H1 (cell line): Measurements from ENCODE around the gene TNFAIP8L3. TPM values are rescaled to one million over a fixed set of nuclear protein-coding genes. Genes with fewer than 3 reads are reported as not detected.

ENCODE experiments used
- CTCF ChIA-PET: fragments of 300-600 bp; sonication (Branson Sonifier 250); formaldehyde crosslinking; loops from one replicate; lab custom pipeline; 2021; ENCODE audit not compliant: partially characterized antibody; lab: Charles Lee
- POLR2A ChIA-PET: fragments of 300-600 bp; sonication (Branson Sonifier 250); formaldehyde crosslinking; loops from one replicate; lab custom pipeline; 2021; ENCODE audit warnings: inconsistent platforms; ENCODE audit not compliant: partially characterized antibody; lab: Charles Lee
- DNase-seq, 2 experiments: peaks; one replicate each; pipeline versions ENCODE4 v3.0.0 to v3.0.0-alpha.2; 2010 to 2022; ENCODE audit warnings: low spot score in 2 of 2, low read depth in 1 of 2, mixed read lengths in 1 of 2
- FAIRE-seq: peaks from 2 replicates; lab custom pipeline; 2011; peaks lifted over from hg19 to GRCh38; lab: Jason Lieb, UNC
- H2AFZ ChIP-seq: 2 replicates; pipeline ENCODE4 v1.8.1; 2012; ENCODE audit warnings: low read length, inconsistent platforms
- H2AK5ac ChIP-seq: 2 replicates; pipeline ENCODE4 v1.6.1; 2013; ENCODE audit warnings: low read depth, low read length
- H2BK120ac ChIP-seq: replicated peaks from 2 replicates; pipeline ENCODE3; 2013; ENCODE audit warnings: low read depth, low read length, inconsistent platforms
- H2BK12ac ChIP-seq: 2 replicates; pipeline ENCODE4 v1.6.1; 2013; ENCODE audit warnings: low read depth, low read length
- H2BK15ac ChIP-seq: 2 replicates; pipeline ENCODE4 v1.6.1; 2013; ENCODE audit warnings: low read length
- H2BK20ac ChIP-seq: 2 replicates; pipeline ENCODE4 v1.6.1; 2013; ENCODE audit warnings: low read length
- H2BK5ac ChIP-seq: 2 replicates; pipeline ENCODE4 v1.6.1; 2013; ENCODE audit warnings: low read depth, low read length
- H3K14ac ChIP-seq: 2 replicates; pipeline ENCODE4 v1.6.1; 2013; ENCODE audit warnings: inconsistent platforms; ENCODE audit not compliant: insufficient read length
- H3K18ac ChIP-seq: 2 replicates; pipeline ENCODE4 v1.6.1; 2013; ENCODE audit warnings: low read length; ENCODE audit errors: extremely low read depth
- H3K23ac ChIP-seq: 2 replicates; pipeline ENCODE4 v1.6.1; 2013; ENCODE audit warnings: inconsistent platforms; ENCODE audit not compliant: insufficient read length
- H3K23me2 ChIP-seq: 2 replicates; pipeline ENCODE4 v1.6.1; 2013; ENCODE audit warnings: low read depth, low read length
- H3K27ac ChIP-seq: 2 replicates; pipeline ENCODE4 v1.6.1; 2011; ENCODE audit warnings: low read depth, low read length, inconsistent platforms
- H3K27me3 ChIP-seq, 4 experiments: replicated peaks in 1 of 4; 1 replicate in 1 of 4; 2 replicates in 3 of 4; pipeline versions ENCODE4 v1.6.1 to v1.8.1; 2011 to 2013; ENCODE audit warnings: low read length in 3 of 4, mild to moderate bottlenecking in 3 of 4, inconsistent platforms in 2 of 4, mixed read lengths in 2 of 4, moderate library complexity in 1 of 4; ENCODE audit not compliant: control insufficient read depth in 3 of 4, insufficient read depth in 3 of 4; ENCODE audit errors: extremely low read depth in 1 of 4
- H3K36me3 ChIP-seq, 4 experiments: 2 replicates each; pipeline versions ENCODE4 v1.6.1 to v1.8.1; 2011 to 2013; ENCODE audit warnings: mild to moderate bottlenecking in 4 of 4, low read length in 3 of 4, moderate library complexity in 2 of 4, control low read depth in 1 of 4, inconsistent platforms in 1 of 4; ENCODE audit not compliant: insufficient read depth in 4 of 4, control insufficient read depth in 2 of 4
- H3K4ac ChIP-seq: replicated peaks from 2 replicates; pipeline ENCODE3; 2013; ENCODE audit warnings: low read length, low read depth, mixed read lengths, inconsistent platforms; ENCODE audit not compliant: insufficient read length
- H3K4me1 ChIP-seq, 4 experiments: replicated peaks in 1 of 4; 1 replicate in 1 of 4; 2 replicates in 3 of 4; pipeline versions ENCODE4 v1.6.1 to v1.8.1; 2011 to 2013; ENCODE audit warnings: low read length in 3 of 4, inconsistent platforms in 2 of 4, mixed read lengths in 1 of 4; ENCODE audit not compliant: insufficient read depth in 4 of 4, control insufficient read depth in 3 of 4
- H3K4me2 ChIP-seq, 2 experiments: 2 replicates each; pipeline versions ENCODE4 v1.6.1 to v1.8.1; 2011 to 2013; ENCODE audit warnings: low read depth in 2 of 2, low read length in 2 of 2, control low read depth in 1 of 2, inconsistent platforms in 1 of 2, mild to moderate bottlenecking in 1 of 2; ENCODE audit not compliant: insufficient read depth in 1 of 2
- H3K4me3 ChIP-seq, 4 experiments: fragments of 200-600, 300-600 bp in 1 of 4; sonication (generic), shearing (Covaris generic), sonication (Bioruptor Twin) in 1 of 4; 2 replicates each; pipeline versions ENCODE4 v1.5.1 to v1.8.1; 2011 to 2016; ENCODE audit warnings: low read length in 4 of 4, low read depth in 3 of 4, control low read depth in 2 of 4, inconsistent platforms in 2 of 4, mild to moderate bottlenecking in 2 of 4, mixed read lengths in 1 of 4, moderate library complexity in 1 of 4; ENCODE audit not compliant: insufficient read depth in 2 of 4; ENCODE audit errors: extremely low read depth in 1 of 4
- H3K56ac ChIP-seq: replicated peaks from 2 replicates; pipeline ENCODE3; 2013; ENCODE audit warnings: low read depth, mild to moderate bottlenecking, mixed read lengths, low read length, inconsistent platforms; ENCODE audit not compliant: insufficient read length
- H3K79me1 ChIP-seq: 2 replicates; pipeline ENCODE4 v1.6.1; 2013; ENCODE audit warnings: low read depth, low read length, control low read depth
- H3K79me2 ChIP-seq, 2 experiments: 2 replicates each; pipeline versions ENCODE4 v1.6.1 to v1.8.1; 2012 to 2013; ENCODE audit warnings: low read length in 2 of 2, mild to moderate bottlenecking in 2 of 2, inconsistent platforms in 1 of 2; ENCODE audit not compliant: insufficient read depth in 2 of 2, control insufficient read depth in 1 of 2
- H3K9ac ChIP-seq, 4 experiments: replicated peaks in 1 of 4; 1 replicate in 1 of 4; 2 replicates in 3 of 4; pipeline versions ENCODE4 v1.6.1 to v1.8.1; 2011 to 2013; ENCODE audit warnings: low read depth in 3 of 4, low read length in 3 of 4, control low read depth in 2 of 4, mild to moderate bottlenecking in 2 of 4, moderate library complexity in 2 of 4, inconsistent platforms in 1 of 4; ENCODE audit errors: extremely low read depth in 1 of 4
- H3K9me3 ChIP-seq, 2 experiments: 2 replicates each; pipeline versions ENCODE4 v1.6.1 to v1.8.1; 2012 to 2013; ENCODE audit warnings: mild to moderate bottlenecking in 2 of 2, moderate library complexity in 2 of 2, control low read depth in 1 of 2, inconsistent platforms in 1 of 2, low read depth in 1 of 2, low read length in 1 of 2, mixed read lengths in 1 of 2; ENCODE audit not compliant: insufficient read depth in 2 of 2
- H4K20me1 ChIP-seq, 2 experiments: replicated peaks in 1 of 2; 2 replicates each; pipeline versions ENCODE3 to v1.8.1; 2011 to 2013; ENCODE audit warnings: inconsistent platforms in 2 of 2, low read length in 2 of 2, mild to moderate bottlenecking in 1 of 2; ENCODE audit not compliant: insufficient read depth in 2 of 2, control insufficient read depth in 1 of 2
- H4K5ac ChIP-seq: 2 replicates; pipeline ENCODE4 v1.6.1; 2013; ENCODE audit warnings: low read length, low read depth, mixed read lengths, inconsistent platforms; ENCODE audit not compliant: insufficient read length
- H4K8ac ChIP-seq: 2 replicates; pipeline ENCODE4 v1.8.0; 2013; ENCODE audit warnings: mild to moderate bottlenecking, moderate library complexity, low read length, inconsistent platforms; ENCODE audit not compliant: insufficient read depth; ENCODE audit errors: extremely low read depth
- H4K91ac ChIP-seq: replicated peaks from 2 replicates; pipeline ENCODE3; 2013; ENCODE audit warnings: low read length, mixed read lengths, inconsistent platforms; ENCODE audit not compliant: insufficient read length
- WGBS, 2 experiments: shearing (Covaris generic) in 1 of 2; methylation state at CpG; one replicate each; pipeline versions ENCODE4 v1.1.6 to v1.1.7; 2013 to 2015; ENCODE audit warnings: low lambda C conversion rate in 2 of 2, mixed read lengths in 2 of 2, inconsistent platforms in 1 of 2, low coverage in 1 of 2, missing lambda C conversion rate in 1 of 2; ENCODE audit not compliant: insufficient replicate concordance in 2 of 2, insufficient coverage in 1 of 2, insufficient read length in 1 of 2; ENCODE audit errors: extremely low coverage in 1 of 2, missing lambda C conversion rate in 1 of 2; 5-methylcytosine and 5-hydroxymethylcytosine counted together
- polyA plus RNA-seq, 7 experiments: library from polyadenylated mRNA; depleted of rRNA in 3 of 7; stranded (reverse) in 5 of 7; unstranded in 2 of 7; fragments of >200 nt in 5 of 7; fragments of 200-250 nt in 2 of 7; gene quantifications; 1 replicate in 5 of 7; 2 replicates in 1 of 7; 4 replicates in 1 of 7; pipeline versions ENCODE4 v1.2.1 to v1.2.3, GENCODE V29; 2011 to 2013; ENCODE audit warnings: missing spikeins in 2 of 7, mixed read lengths in 2 of 7
- total RNA-seq: library from RNA; stranded (reverse); fragmentation: NEBNext Ultra II Directional; extraction: Animal tissue kit (Norgen Biotek cat#: 25700); gene quantifications from 2 replicates; pipeline ENCODE4 v1.2.1, GENCODE V29; 2021

TNFAIP8L3 gene
- total and polyA plus RNA-seq, 2 of the 8 experiments (the other 6 are each of a cell fraction or from before 2014, with no cell fraction given), result 0.23 to 0.67 TPM

DNA sequence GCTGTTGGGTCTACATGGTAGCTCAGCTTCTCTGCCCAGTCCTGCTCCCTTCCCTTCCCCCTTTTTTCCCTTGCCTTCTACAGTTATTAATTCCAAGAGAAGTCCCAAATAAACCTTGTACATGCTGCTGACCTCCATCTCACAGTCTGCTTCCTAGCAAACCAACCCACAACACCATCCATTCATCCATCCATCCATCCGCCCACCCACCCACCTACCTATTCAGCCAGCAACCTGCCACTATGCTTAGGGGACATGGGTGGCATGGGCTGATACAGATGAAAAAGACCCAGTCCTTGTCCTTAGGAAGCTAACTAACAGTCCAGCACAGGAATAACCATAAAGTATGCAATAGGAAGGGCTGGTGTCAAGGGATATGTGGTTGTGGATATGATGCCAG is 5.7 kb downstream of the TNFAIP8L3 start:
- H2BK12ac ChIP-seq, result no peak overlapping the region; the same call in 1 of the 2 replicates
- peaks cover 11 to 28% (median 21%) of the 10 kb centered on the region in 4 experiments for H3K27me3 ChIP-seq
- ChIA-PET CTCF (interaction anchor here (0.7 kb wide), 1 partner anchor 43 kb away, joined by 3 read pairs; no protein-coding TSS in a partner anchor), POLR2A (no interaction called here)
- DNase-seq (no peak), FAIRE-seq (no peak)
- H4K8ac ChIP-seq, result no peak overlapping the region
- H4K91ac ChIP-seq, result no peak overlapping the region
- no peak overlapping the region; the same call in 1 of the 2 replicates for H2BK5ac ChIP-seq
- H4K20me1 ChIP-seq, result peaks cover 0 to 2% of the 10 kb centered on the region in 2 experiments
- H3K4me2 ChIP-seq, result no peak overlapping the region
- no peak overlapping the region for H3K27ac ChIP-seq
- no peaks in the 10 kb centered on the region for H3K79me1 ChIP-seq
- H2BK15ac ChIP-seq, result no peak overlapping the region
- no peak overlapping the region for H3K4me3 ChIP-seq
- H3K23me2 ChIP-seq, result no peaks in the 10 kb centered on the region; the same call in 1 of the 2 replicates
- H3K9me3 ChIP-seq, result no peaks in the 10 kb centered on the region
- no peak overlapping the region for H2BK20ac ChIP-seq
- peaks cover 0 to 6% (median 1%) of the 10 kb centered on the region in 4 experiments; a peak in 4 of 7 replicates for H3K4me1 ChIP-seq
- no peak overlapping the region for H2BK120ac ChIP-seq
- H3K23ac ChIP-seq, result no peak overlapping the region
- H3K18ac ChIP-seq, result no peak overlapping the region
- H3K56ac ChIP-seq, result no peak overlapping the region
- no peak overlapping the region for H3K9ac ChIP-seq
- no peak overlapping the region for H3K14ac ChIP-seq
- no peak overlapping the region for H3K4ac ChIP-seq
- no peak overlapping the region for H2AFZ ChIP-seq
- H3K36me3 ChIP-seq, result no peaks in the 10 kb centered on the region
- WGBS, 2 experiments, result 91% methylated on average over 1 of the region's 1 CpG; no CpG with 5 or more reads in 1 of the 2 experiments
- no peaks in the 10 kb centered on the region for H3K79me2 ChIP-seq
- no peak overlapping the region; the same call in 1 of the 2 replicates for H2AK5ac ChIP-seq
- no peak overlapping the region for H4K5ac ChIP-seq
